HCT116 (cell line): ENCODE data around the gene TCEAL9. TPM values are rescaled to one million over a fixed set of nuclear protein-coding genes. Genes with fewer than 3 reads are reported as not detected.
"Not testable (repeated sequence)": the region's sequence is repeated elsewhere in the genome, so short reads cannot be mapped to it uniquely, and the experiment has no call there.

ENCODE experiments used
- ATAC-seq: fragments of 200-7000 bp; cut with Tn5 transposase; 2 replicates; pipeline ENCODE4 v1.9.1; 2020; ENCODE audit warnings: mild to moderate bottlenecking, moderate library complexity
- BruUV-seq: library from RNA; stranded (reverse); fragments of 400-500 nt; replicated peaks from 2 replicates; lab custom pipeline; 2021; lab: Mats Ljungman, UMichigan
- CTCF ChIA-PET: fragments of 300-600 bp; sonication (Branson Sonifier 250); formaldehyde crosslinking; loops from one replicate; lab custom pipeline; 2021; ENCODE audit warnings: antibody characterized with exemption; lab: Charles Lee
- POLR2A ChIA-PET: fragments of 300-600, 350-600 bp; sonication (Branson Sonifier 250); formaldehyde crosslinking; loops from one replicate; lab custom pipeline; 2021; ENCODE audit warnings: antibody characterized with exemption; lab: Charles Lee
- RAD21 ChIA-PET, 2 experiments: fragments of 300-600 bp; sonication (Branson Sonifier 250); formaldehyde crosslinking; loops; one replicate each; lab custom pipeline; 2023; ENCODE audit warnings: low total read pairs in 2 of 2; ENCODE audit not compliant: uncharacterized antibody in 2 of 2, unreplicated experiment in 2 of 2, low non-redundant PET in 1 of 2; lab: Charles Lee
- DNase-seq: peaks from one replicate; pipeline ENCODE4 v3.0.0-alpha.2; 2010; ENCODE audit warnings: low read depth, low spot score
- H2AFZ ChIP-seq: fragments of 200-600 bp; shearing (Covaris generic), sonication (generic); 2 replicates; pipeline ENCODE4 v1.6.1; 2017; ENCODE audit warnings: low read depth, mixed run types, mixed read lengths, antibody characterized with exemption, low read length; ENCODE audit not compliant: poor library complexity, severe bottlenecking
- H3K27ac ChIP-seq: 2 replicates; pipeline ENCODE4 v1.5.1; 2012; ENCODE audit warnings: low read depth, low read length
- H3K27me3 ChIP-seq: fragments of 200-600 bp; sonication (generic); 2 replicates; pipeline ENCODE4 v1.6.1; 2016; ENCODE audit warnings: mixed run types, low read length, mixed read lengths; ENCODE audit not compliant: insufficient read depth
- H3K36me3 ChIP-seq, 2 experiments: fragments of 200-500 bp in 1 of 2; fragments of 200-600 bp in 1 of 2; sonication (Bioruptor generic) in 1 of 2; sonication (generic) in 1 of 2; 2 replicates each; pipeline versions ENCODE4 v1.5.1 to v1.6.1; 2014 to 2016; ENCODE audit warnings: low read length in 2 of 2, inconsistent platforms in 1 of 2, mixed read lengths in 1 of 2, mixed run types in 1 of 2; ENCODE audit not compliant: insufficient read depth in 2 of 2, control insufficient read depth in 1 of 2
- H3K4me1 ChIP-seq, 2 experiments: fragments of 200-600 bp in 1 of 2; sonication (generic) in 1 of 2; 2 replicates each; pipeline versions ENCODE4 v1.5.1 to v1.6.1; 2012 to 2017; ENCODE audit warnings: low read length in 2 of 2, inconsistent platforms in 1 of 2, mild to moderate bottlenecking in 1 of 2, mixed read lengths in 1 of 2, mixed run types in 1 of 2, moderate library complexity in 1 of 2; ENCODE audit not compliant: insufficient read depth in 2 of 2, control insufficient read depth in 1 of 2
- H3K4me2 ChIP-seq: fragments of 200-600 bp; sonication (generic); 2 replicates; pipeline ENCODE4 v1.6.1; 2017; ENCODE audit warnings: mixed run types, low read length, mixed read lengths
- H3K4me3 ChIP-seq, 2 experiments: fragments of 200-600 bp in 1 of 2; sonication (generic) in 1 of 2; replicated peaks in 1 of 2; 2 replicates each; pipeline ENCODE4 v1.5.1; 2011 to 2016; ENCODE audit warnings: low read length in 2 of 2, control low read depth in 1 of 2, low read depth in 1 of 2, mild to moderate bottlenecking in 1 of 2, mixed read lengths in 1 of 2, mixed run types in 1 of 2
- H3K79me2 ChIP-seq: fragments of 200-600 bp; sonication (generic); 2 replicates; pipeline ENCODE4 v1.6.1; 2017; ENCODE audit warnings: mild to moderate bottlenecking, mixed run types, low read length, moderate library complexity, mixed read lengths; ENCODE audit not compliant: insufficient read depth
- H3K9ac ChIP-seq: fragments of 200-600 bp; sonication (generic); 2 replicates; pipeline ENCODE4 v1.6.1; 2016; ENCODE audit warnings: low read length, mixed read lengths
- H3K9me2 ChIP-seq: fragments of 200-600 bp; sonication (generic), shearing (Covaris generic); 2 replicates; pipeline ENCODE4 v1.6.1; 2017; ENCODE audit warnings: mixed run types, mild to moderate bottlenecking, moderate library complexity; ENCODE audit not compliant: insufficient read depth
- H3K9me3 ChIP-seq, 2 experiments: fragments of 200-500 bp in 1 of 2; fragments of 200-600 bp in 1 of 2; sonication (Bioruptor generic) in 1 of 2; sonication (generic) in 1 of 2; 2 replicates each; pipeline ENCODE4 v1.6.1; 2014 to 2017; ENCODE audit warnings: low read length in 2 of 2, mixed read lengths in 2 of 2, inconsistent platforms in 1 of 2, low read depth in 1 of 2, mild to moderate bottlenecking in 1 of 2, mixed run types in 1 of 2, moderate library complexity in 1 of 2; ENCODE audit not compliant: control insufficient read depth in 1 of 2, insufficient read depth in 1 of 2
- H4K20me1 ChIP-seq: fragments of 200-600 bp; sonication (generic), shearing (Covaris generic); 2 replicates; pipeline ENCODE4 v1.6.1; 2017; ENCODE audit warnings: mixed run types, mild to moderate bottlenecking, moderate library complexity; ENCODE audit not compliant: insufficient read depth
- POLR2AphosphoS5 ChIP-seq: IDR thresholded peaks from 2 replicates; pipeline ENCODE4 v1.6.1; 2011; ENCODE audit warnings: mild to moderate bottlenecking, low read depth, low read length, moderate library complexity
- YY1 ChIP-seq: IDR thresholded peaks from 2 replicates; pipeline ENCODE4 v1.6.1; 2011; ENCODE audit warnings: low read length, low read depth, moderate library complexity, mild to moderate bottlenecking; ENCODE audit not compliant: insufficient replicate concordance; ENCODE audit errors: extremely low read depth
- intact Hi-C: fragments of 100-400 bp; cut with micrococcal nuclease; formaldehyde crosslinking; loops from 2 replicates; pipeline ENCODE4 v1.10.0; 2022
- total RNA-seq: library from RNA; stranded (reverse); gene quantifications from one replicate; pipeline ENCODE4 v1.2.1, GENCODE V29; 2021; ENCODE audit not compliant: unreplicated experiment
- TF ChIP-seq, protein P1 (sequence below), 3 experiments: fragments of 200-600 bp in 1 of 3; sonication (generic) in 1 of 3; IDR thresholded peaks in 2 of 3; conservative IDR thresholded peaks in 1 of 3; 2 replicates each; pipeline ENCODE4 v1.5.1; 2012 to 2017; ENCODE audit warnings: low read depth in 2 of 3, low read length in 2 of 3, antibody characterized with exemption in 1 of 3, borderline replicate concordance in 1 of 3, control low read depth in 1 of 3, mild to moderate bottlenecking in 1 of 3, mixed read lengths in 1 of 3, mixed run types in 1 of 3, moderate library complexity in 1 of 3; ENCODE audit not compliant: insufficient read depth in 1 of 3
- TF ChIP-seq, protein P2 (sequence below): IDR thresholded peaks from 2 replicates; pipeline ENCODE4 v1.6.1; 2011; ENCODE audit warnings: mild to moderate bottlenecking, low read length, moderate library complexity; ENCODE audit not compliant: insufficient replicate concordance; ENCODE audit errors: extremely low read depth

The TCEAL9 gene
- total RNA-seq, 1 experiment from 2014 or later: 28.8 TPM

DNA sequence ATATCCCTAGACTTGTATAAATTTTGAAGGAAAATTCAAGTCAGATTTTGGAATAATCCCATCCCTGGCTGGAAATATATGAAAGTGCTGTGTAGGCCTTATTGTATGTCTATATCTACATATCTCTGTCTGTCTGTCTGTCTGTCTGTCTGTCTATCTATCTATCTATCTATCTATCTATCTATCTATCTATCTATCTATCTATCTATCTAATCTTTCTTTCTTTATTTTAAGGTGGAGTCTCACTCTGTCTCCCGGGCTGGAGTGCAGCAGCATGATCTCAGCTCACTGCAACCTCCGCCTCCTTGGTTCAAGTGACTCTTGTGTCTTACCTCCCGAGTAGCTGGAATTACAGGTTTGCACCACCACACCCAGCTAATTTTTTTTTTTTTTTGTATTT lies 3.3 kb downstream of the TCEAL9 start:
- RAD21 ChIA-PET, CTCF ChIA-PET, H3K79me2 ChIP-seq, DNase-seq, H3K9me2 ChIP-seq, H3K9ac ChIP-seq, BruUV-seq, H3K4me2 ChIP-seq, H2AFZ ChIP-seq, H3K27ac ChIP-seq, ATAC-seq, H3K36me3 ChIP-seq, H3K9me3 ChIP-seq, intact Hi-C loops, H3K4me3 ChIP-seq, POLR2A ChIA-PET, H3K27me3 ChIP-seq, H4K20me1 ChIP-seq: not testable (repeated sequence)
- peaks cover 7 to 17% of the 10 kb centered on the region in 2 experiments for H3K4me1 ChIP-seq

DNA sequence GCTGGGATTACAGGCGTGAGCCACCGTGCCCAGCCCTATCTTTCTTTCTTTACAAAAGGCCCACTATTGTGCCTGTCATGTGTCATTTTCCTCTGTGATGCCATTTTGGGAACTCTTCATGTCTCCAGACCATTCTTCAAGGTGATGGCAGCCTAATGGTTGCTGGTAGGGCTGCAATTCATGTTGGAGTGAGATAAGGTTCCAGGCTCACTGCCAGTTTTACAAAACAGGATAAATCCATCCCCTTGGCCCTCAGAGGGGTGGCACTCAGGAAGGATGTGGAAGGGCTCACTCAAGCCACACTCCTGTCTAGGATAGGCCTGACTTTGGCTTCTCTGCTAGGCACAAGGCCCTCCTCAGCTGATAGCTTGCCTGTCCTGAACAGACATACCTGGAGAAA lies 3.8 kb downstream of the TCEAL9 start:
- ChIA-PET CTCF (no interaction called here), RAD21 (no interaction called here), POLR2A (no interaction called here)
- no peak for ATAC-seq
- Histone ChIP-seq H3K9me3 (no peaks in the 10 kb centered on the region), H4K20me1 (no peaks in the 10 kb centered on the region), H3K27me3 (no peaks in the 10 kb centered on the region), H3K4me2 (no peak overlapping the region), H3K36me3 (no peaks in the 10 kb centered on the region; a peak in 1 of 4 replicates), H3K79me2 (0 out of 2 replicates have a peak, but pooled peaks cover 9% of the 10 kb centered on the region), H2AFZ (no peak overlapping the region), H3K9ac (no peak overlapping the region), H3K27ac (no peak overlapping the region), H3K4me3 (no peak overlapping the region), H3K4me1 (peaks cover 7 to 17% of the 10 kb centered on the region in 2 experiments), H3K9me2 (no peaks in the 10 kb centered on the region)
- TF ChIP-seq, protein P1, sequence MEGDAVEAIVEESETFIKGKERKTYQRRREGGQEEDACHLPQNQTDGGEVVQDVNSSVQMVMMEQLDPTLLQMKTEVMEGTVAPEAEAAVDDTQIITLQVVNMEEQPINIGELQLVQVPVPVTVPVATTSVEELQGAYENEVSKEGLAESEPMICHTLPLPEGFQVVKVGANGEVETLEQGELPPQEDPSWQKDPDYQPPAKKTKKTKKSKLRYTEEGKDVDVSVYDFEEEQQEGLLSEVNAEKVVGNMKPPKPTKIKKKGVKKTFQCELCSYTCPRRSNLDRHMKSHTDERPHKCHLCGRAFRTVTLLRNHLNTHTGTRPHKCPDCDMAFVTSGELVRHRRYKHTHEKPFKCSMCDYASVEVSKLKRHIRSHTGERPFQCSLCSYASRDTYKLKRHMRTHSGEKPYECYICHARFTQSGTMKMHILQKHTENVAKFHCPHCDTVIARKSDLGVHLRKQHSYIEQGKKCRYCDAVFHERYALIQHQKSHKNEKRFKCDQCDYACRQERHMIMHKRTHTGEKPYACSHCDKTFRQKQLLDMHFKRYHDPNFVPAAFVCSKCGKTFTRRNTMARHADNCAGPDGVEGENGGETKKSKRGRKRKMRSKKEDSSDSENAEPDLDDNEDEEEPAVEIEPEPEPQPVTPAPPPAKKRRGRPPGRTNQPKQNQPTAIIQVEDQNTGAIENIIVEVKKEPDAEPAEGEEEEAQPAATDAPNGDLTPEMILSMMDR (IDR thresholded peaks at IDR 0.05 in 2 of 3, conservative IDR thresholded peaks at IDR 0.05 in 1 of 3; ENCODE audit: borderline replicate concordance in 1 of 3, insufficient read depth in 1 of 3, low read depth in 2 of 3, low read length in 2 of 3): no peak
- TF ChIP-seq POLR2AphosphoS5 (no peak), YY1 (no peak)
- TF ChIP-seq, protein P2, sequence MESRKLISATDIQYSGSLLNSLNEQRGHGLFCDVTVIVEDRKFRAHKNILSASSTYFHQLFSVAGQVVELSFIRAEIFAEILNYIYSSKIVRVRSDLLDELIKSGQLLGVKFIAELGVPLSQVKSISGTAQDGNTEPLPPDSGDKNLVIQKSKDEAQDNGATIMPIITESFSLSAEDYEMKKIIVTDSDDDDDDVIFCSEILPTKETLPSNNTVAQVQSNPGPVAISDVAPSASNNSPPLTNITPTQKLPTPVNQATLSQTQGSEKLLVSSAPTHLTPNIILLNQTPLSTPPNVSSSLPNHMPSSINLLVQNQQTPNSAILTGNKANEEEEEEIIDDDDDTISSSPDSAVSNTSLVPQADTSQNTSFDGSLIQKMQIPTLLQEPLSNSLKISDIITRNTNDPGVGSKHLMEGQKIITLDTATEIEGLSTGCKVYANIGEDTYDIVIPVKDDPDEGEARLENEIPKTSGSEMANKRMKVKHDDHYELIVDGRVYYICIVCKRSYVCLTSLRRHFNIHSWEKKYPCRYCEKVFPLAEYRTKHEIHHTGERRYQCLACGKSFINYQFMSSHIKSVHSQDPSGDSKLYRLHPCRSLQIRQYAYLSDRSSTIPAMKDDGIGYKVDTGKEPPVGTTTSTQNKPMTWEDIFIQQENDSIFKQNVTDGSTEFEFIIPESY: no peak
- BruUV-seq: no TSS peak
- intact Hi-C loops: no loop called here
- no peak for DNase-seq
